ENCODE data around the gene BFAR.

DNA sequence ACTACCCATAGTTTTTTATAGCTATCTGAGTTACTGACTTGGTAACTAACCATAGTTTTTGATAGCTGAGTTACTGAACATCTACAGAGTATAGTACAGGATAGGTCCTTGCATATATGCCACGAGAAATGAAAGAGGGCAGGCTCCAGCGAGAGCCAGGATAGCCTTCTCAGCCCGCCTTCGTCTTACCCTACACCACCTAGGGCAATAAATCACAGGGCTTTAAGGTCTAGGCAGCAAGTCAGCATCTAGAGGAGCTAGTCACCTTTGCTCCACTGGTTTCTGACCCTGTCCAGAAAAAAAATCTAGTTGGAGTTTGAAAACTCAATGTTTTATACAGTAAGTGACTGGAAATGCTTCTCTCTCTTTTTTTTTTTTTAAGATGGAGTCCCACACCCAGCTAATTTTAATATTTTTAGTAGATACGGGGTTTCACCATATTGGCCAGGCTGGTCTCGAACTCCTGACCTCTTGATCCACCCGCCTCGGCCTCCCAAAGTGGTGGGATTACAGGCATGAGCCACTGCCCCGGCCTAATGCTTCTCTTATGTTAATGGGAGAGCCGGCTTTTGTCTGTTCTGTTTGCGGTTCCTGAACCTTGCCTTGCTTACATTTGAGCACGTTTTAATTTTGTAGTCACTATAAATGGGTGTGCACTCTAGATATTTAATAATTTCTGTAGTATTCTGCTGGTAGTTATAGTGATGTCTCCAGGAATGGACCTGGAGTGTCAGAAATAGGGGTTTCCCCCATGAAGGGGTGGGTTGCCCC lies 2.8 kb downstream of the BFAR start:
- TF ChIP-seq, protein P1, sequence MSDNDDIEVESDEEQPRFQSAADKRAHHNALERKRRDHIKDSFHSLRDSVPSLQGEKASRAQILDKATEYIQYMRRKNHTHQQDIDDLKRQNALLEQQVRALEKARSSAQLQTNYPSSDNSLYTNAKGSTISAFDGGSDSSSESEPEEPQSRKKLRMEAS (IDR thresholded peaks at IDR 0.05): no peak
- TF ChIP-seq TBP (IDR thresholded peaks at IDR 0.05; ENCODE audit: low read depth, low read length): no peak
- TF ChIP-seq POLR2A (IDR thresholded peaks at IDR 0.05; ENCODE audit: control extremely low read depth in 1 of 2, low read depth in 2 of 2, low read length in 2 of 2): no peak
- TF ChIP-seq RFX5 (IDR thresholded peaks at IDR 0.05; ENCODE audit: borderline replicate concordance, low read depth, low read length): no peak
